ENCODE measurements around the gene BAIAP2. TPM values are rescaled to one million over a fixed set of nuclear protein-coding genes. Genes with fewer than 3 reads are reported as not detected.
"Not testable (repeated sequence)": the region's sequence is repeated elsewhere in the genome, so short reads cannot be mapped to it uniquely, and the experiment has no call there.

The BAIAP2 gene
- polyA plus RNA-seq, 6 donors from 2014 or later: 0.19 to 6.1 (median 0.79) TPM

GRCh38 chr17:81068411-81069134 lies 33.6 kb downstream of the BAIAP2 start:
- Mint-ChIP-seq H3K27me3 (no peaks in the 10 kb centered on the region), H3K9me3 (no peaks in the 10 kb centered on the region), H3K36me3 (no peaks in the 10 kb centered on the region), H3K4me3 (no peak overlapping the region), H3K27ac (no peak overlapping the region), H3K4me1 (no peaks in the 10 kb centered on the region)
- no peak for DNase-seq
- ATAC-seq (ENCODE audit: low read depth in 2 of 2): no peak

GRCh38 chr17:81069135-81069645 lies 34.2 kb downstream of the BAIAP2 start:
- Mint-ChIP-seq H3K4me3 (no peak overlapping the region), H3K27ac (no peak overlapping the region), H3K27me3 (no peaks in the 10 kb centered on the region), H3K36me3 (no peaks in the 10 kb centered on the region), H3K4me1 (no peaks in the 10 kb centered on the region), H3K9me3 (no peaks in the 10 kb centered on the region)
- DNase-seq: no peak
- no peak for ATAC-seq (ENCODE audit: low read depth in 2 of 2)

- DNase-seq: no peak
- Mint-ChIP-seq H3K9me3 (no peaks in the 10 kb centered on the region), H3K27me3 (no peaks in the 10 kb centered on the region), H3K27ac (no peak overlapping the region), H3K4me1 (no peaks in the 10 kb centered on the region), H3K36me3 (no peaks in the 10 kb centered on the region), H3K4me3 (peak overlapping the region in 1 of 8 donors; percentile 19)
- ATAC-seq (ENCODE audit: low read depth in 2 of 2): no peak
Measured at GRCh38 chr17:81070541-81071246, 35.7 kb downstream of the BAIAP2 start.

GRCh38 chr17:81071761-81072741 lies 37.1 kb downstream of the BAIAP2 start:
- Mint-ChIP-seq H3K27me3 (no peaks in the 10 kb centered on the region), H3K9me3 (no peaks in the 10 kb centered on the region), H3K36me3 (no peaks in the 10 kb centered on the region), H3K4me3 (peak overlapping the region in 1 of 8 donors; percentile 35), H3K4me1 (no peaks in the 10 kb centered on the region), H3K27ac (no peak overlapping the region)
- no peak for ATAC-seq (ENCODE audit: low read depth in 2 of 2)
- DNase-seq: no peak

- Mint-ChIP-seq H3K27me3 (no peaks in the 10 kb centered on the region), H3K4me3 (no peak overlapping the region), H3K36me3 (no peaks in the 10 kb centered on the region), H3K4me1 (no peaks in the 10 kb centered on the region), H3K9me3 (no peaks in the 10 kb centered on the region), H3K27ac (no peak overlapping the region)
- no peak for DNase-seq
- no peak for ATAC-seq (ENCODE audit: low read depth in 2 of 2)
Measured at GRCh38 chr17:81073967-81074839, 39.3 kb downstream of the BAIAP2 start.

- H3K27ac Mint-ChIP-seq: no peak overlapping the region
- no peaks in the 10 kb centered on the region for H3K9me3 Mint-ChIP-seq
Measured at GRCh38 chr17:81074875-81075274, 39.9 kb downstream of the BAIAP2 start.

GRCh38 chr17:81075307-81075706 lies 40.4 kb downstream of the BAIAP2 start:
- H3K9me3 Mint-ChIP-seq: no peaks in the 10 kb centered on the region
- ATAC-seq (ENCODE audit: low read depth in 2 of 2): no peak
- no peaks in the 10 kb centered on the region for H3K27me3 Mint-ChIP-seq
- no peak overlapping the region for H3K4me3 Mint-ChIP-seq
- no peaks in the 10 kb centered on the region for H3K4me1 Mint-ChIP-seq
- no peak overlapping the region for H3K27ac Mint-ChIP-seq
- no peak for DNase-seq
- H3K36me3 Mint-ChIP-seq: no peaks in the 10 kb centered on the region

More at GRCh38 chr17:81074875-81075274, 39.9 kb downstream of the BAIAP2 start:
- no peak for DNase-seq
- Mint-ChIP-seq H3K36me3 (no peaks in the 10 kb centered on the region), H3K4me1 (no peaks in the 10 kb centered on the region), H3K4me3 (no peak overlapping the region), H3K27me3 (no peaks in the 10 kb centered on the region)
- ATAC-seq (ENCODE audit: low read depth in 2 of 2): no peak

- Mint-ChIP-seq H3K4me3 (no peak overlapping the region), H3K27ac (no peak overlapping the region), H3K4me1 (no peaks in the 10 kb centered on the region), H3K9me3 (no peaks in the 10 kb centered on the region), H3K36me3 (no peaks in the 10 kb centered on the region), H3K27me3 (no peaks in the 10 kb centered on the region)
- DNase-seq: no peak
- no peak for ATAC-seq (ENCODE audit: low read depth in 2 of 2)
Measured at GRCh38 chr17:81076141-81076679, 41.3 kb downstream of the BAIAP2 start.

- DNase-seq; ATAC-seq (ENCODE audit: low read depth in 2 of 2); H3K27me3 Mint-ChIP-seq; H3K4me1 Mint-ChIP-seq; H3K9me3 Mint-ChIP-seq; H3K36me3 Mint-ChIP-seq; H3K27ac Mint-ChIP-seq; H3K4me3 Mint-ChIP-seq: not testable (repeated sequence)
Measured at GRCh38 chr17:81078026-81078913, 43.3 kb downstream of the BAIAP2 start.

GRCh38 chr17:81080019-81080418 lies 45.1 kb downstream of the BAIAP2 start:
- no peak overlapping the region for H3K4me3 Mint-ChIP-seq
- no peaks in the 10 kb centered on the region for H3K36me3 Mint-ChIP-seq
- peaks cover 0 to 6% (median 0%) of the 10 kb centered on the region in 3 donors for H3K27me3 Mint-ChIP-seq
- ATAC-seq (ENCODE audit: low read depth in 2 of 2) (no peak), DNase-seq (no peak)
- H3K9me3 Mint-ChIP-seq: no peaks in the 10 kb centered on the region
- no peak overlapping the region for H3K27ac Mint-ChIP-seq
- no peaks in the 10 kb centered on the region for H3K4me1 Mint-ChIP-seq

GRCh38 chr17:81081222-81082176 lies 46.5 kb downstream of the BAIAP2 start:
- H3K4me3 Mint-ChIP-seq: no peak overlapping the region
- no peaks in the 10 kb centered on the region for H3K4me1 Mint-ChIP-seq
- DNase-seq (no peak), ATAC-seq (ENCODE audit: low read depth in 2 of 2) (no peak)
- H3K9me3 Mint-ChIP-seq: no peaks in the 10 kb centered on the region
- H3K36me3 Mint-ChIP-seq: no peaks in the 10 kb centered on the region
- no peak overlapping the region for H3K27ac Mint-ChIP-seq
- peaks cover 0 to 6% (median 0%) of the 10 kb centered on the region in 3 donors for H3K27me3 Mint-ChIP-seq

Data from naive B cell (primary cell).